ENCODE results near the gene MRPL38.

The MRPL38 gene

DNA sequence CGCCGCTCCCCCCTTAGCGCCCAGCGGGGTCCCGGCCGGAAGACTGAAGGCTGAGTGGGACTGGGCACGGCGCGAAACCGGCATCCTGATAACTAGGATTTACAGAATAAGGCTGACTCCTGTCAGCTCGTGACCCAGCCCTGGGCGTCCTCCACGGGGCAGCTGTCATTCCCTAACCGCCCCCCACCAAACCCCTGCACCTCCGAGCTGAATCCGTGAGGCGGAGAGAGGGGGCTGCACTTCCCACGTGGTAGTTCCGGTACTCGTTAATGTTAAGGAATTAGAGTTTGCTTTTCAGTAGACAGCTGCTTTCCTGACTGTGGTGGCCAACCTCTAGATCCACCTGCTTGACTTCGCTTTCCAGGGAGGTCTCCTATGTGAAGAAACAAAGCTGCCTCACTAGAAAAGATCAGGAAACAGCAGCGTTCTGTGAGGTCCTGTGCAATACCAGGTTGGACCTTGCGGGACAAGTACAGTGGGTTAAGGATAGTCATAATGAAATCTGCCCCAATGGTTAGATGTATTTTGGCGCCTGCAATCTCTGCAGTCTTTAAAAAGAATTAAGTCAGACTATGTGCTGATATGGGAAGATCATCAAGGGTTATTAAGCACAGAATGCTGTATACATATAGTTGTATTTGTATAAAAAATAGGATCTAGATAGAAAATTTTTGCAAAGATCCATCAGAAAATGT, 48.5 kb downstream of the MRPL38 start (continued):
- TF ChIP-seq ZBTB26 (tag by site-specific recombination; optimal IDR thresholded peaks at IDR 0.05) (peak; percentile 46), HOXC10 (CRISPR knock-in tag; IDR thresholded peaks at IDR 0.05) (no peak), GFI1B (tag by site-specific recombination; IDR thresholded peaks at IDR 0.05) (no peak), ZNF146 (tag by site-specific recombination; IDR thresholded peaks at IDR 0.05) (no peak), ZNF701 (tag by site-specific recombination; IDR thresholded peaks at IDR 0.05) (no peak), ZNF76 (tag by site-specific recombination; IDR thresholded peaks at IDR 0.05; ENCODE audit: borderline replicate concordance, low read depth) (no peak), ZNF223 (tag by site-specific recombination; IDR thresholded peaks at IDR 0.05) (0 out of 2 replicates have a peak, but pooled peaks have one; percentile 8), GLIS2 (tag by site-specific recombination; IDR thresholded peaks at IDR 0.05) (peak; percentile 91; the same call in 1 of the 2 replicates), ZBTB10 (tag by site-specific recombination; IDR thresholded peaks at IDR 0.05) (peak; percentile 43; the same call in 1 of the 2 replicates), ZNF398 (tag by site-specific recombination; IDR thresholded peaks at IDR 0.05) (peak; percentile 91; the same call in 1 of the 2 replicates), ZFHX2 (tag by site-specific recombination; conservative IDR thresholded peaks at IDR 0.05) (0 out of 2 replicates have a peak, but pooled peaks have one; percentile 52)
- TF ChIP-seq, protein P1, sequence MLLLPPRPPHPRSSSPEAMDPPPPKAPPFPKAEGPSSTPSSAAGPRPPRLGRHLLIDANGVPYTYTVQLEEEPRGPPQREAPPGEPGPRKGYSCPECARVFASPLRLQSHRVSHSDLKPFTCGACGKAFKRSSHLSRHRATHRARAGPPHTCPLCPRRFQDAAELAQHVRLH (tag by site-specific recombination; IDR thresholded peaks at IDR 0.05): no peak
- TF ChIP-seq, protein P2, sequence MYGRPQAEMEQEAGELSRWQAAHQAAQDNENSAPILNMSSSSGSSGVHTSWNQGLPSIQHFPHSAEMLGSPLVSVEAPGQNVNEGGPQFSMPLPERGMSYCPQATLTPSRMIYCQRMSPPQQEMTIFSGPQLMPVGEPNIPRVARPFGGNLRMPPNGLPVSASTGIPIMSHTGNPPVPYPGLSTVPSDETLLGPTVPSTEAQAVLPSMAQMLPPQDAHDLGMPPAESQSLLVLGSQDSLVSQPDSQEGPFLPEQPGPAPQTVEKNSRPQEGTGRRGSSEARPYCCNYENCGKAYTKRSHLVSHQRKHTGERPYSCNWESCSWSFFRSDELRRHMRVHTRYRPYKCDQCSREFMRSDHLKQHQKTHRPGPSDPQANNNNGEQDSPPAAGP (tag by site-specific recombination; IDR thresholded peaks at IDR 0.05): peak; percentile 48; the same call in 1 of the 2 replicates
- TF ChIP-seq, protein P3, sequence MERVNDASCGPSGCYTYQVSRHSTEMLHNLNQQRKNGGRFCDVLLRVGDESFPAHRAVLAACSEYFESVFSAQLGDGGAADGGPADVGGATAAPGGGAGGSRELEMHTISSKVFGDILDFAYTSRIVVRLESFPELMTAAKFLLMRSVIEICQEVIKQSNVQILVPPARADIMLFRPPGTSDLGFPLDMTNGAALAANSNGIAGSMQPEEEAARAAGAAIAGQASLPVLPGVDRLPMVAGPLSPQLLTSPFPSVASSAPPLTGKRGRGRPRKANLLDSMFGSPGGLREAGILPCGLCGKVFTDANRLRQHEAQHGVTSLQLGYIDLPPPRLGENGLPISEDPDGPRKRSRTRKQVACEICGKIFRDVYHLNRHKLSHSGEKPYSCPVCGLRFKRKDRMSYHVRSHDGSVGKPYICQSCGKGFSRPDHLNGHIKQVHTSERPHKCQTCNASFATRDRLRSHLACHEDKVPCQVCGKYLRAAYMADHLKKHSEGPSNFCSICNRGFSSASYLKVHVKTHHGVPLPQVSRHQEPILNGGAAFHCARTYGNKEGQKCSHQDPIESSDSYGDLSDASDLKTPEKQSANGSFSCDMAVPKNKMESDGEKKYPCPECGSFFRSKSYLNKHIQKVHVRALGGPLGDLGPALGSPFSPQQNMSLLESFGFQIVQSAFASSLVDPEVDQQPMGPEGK (tag by site-specific recombination; IDR thresholded peaks at IDR 0.05): peak; percentile 2; the same call in 1 of the 2 replicates
- TF ChIP-seq, protein P4, sequence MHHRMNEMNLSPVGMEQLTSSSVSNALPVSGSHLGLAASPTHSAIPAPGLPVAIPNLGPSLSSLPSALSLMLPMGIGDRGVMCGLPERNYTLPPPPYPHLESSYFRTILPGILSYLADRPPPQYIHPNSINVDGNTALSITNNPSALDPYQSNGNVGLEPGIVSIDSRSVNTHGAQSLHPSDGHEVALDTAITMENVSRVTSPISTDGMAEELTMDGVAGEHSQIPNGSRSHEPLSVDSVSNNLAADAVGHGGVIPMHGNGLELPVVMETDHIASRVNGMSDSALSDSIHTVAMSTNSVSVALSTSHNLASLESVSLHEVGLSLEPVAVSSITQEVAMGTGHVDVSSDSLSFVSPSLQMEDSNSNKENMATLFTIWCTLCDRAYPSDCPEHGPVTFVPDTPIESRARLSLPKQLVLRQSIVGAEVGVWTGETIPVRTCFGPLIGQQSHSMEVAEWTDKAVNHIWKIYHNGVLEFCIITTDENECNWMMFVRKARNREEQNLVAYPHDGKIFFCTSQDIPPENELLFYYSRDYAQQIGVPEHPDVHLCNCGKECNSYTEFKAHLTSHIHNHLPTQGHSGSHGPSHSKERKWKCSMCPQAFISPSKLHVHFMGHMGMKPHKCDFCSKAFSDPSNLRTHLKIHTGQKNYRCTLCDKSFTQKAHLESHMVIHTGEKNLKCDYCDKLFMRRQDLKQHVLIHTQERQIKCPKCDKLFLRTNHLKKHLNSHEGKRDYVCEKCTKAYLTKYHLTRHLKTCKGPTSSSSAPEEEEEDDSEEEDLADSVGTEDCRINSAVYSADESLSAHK (tag by site-specific recombination; IDR thresholded peaks at IDR 0.05): no peak
